HG03066 (cell line): ENCODE results near the gene COL6A2.
"Not testable (repeated sequence)": the region's sequence is repeated elsewhere in the genome, so short reads cannot be mapped to it uniquely, and the experiment has no call there.

Experiments
- ATAC-seq: cut with Tn5 transposase; IDR thresholded peaks from one replicate; pipeline ENCODE4 v1.9.1; 2021; ENCODE audit warnings: low read depth; ENCODE audit not compliant: unreplicated experiment

Gene COL6A2

GRCh38 chr21:46163380-46163779 is 65.5 kb downstream of the COL6A2 start:
- ATAC-seq = no peak

DNA sequence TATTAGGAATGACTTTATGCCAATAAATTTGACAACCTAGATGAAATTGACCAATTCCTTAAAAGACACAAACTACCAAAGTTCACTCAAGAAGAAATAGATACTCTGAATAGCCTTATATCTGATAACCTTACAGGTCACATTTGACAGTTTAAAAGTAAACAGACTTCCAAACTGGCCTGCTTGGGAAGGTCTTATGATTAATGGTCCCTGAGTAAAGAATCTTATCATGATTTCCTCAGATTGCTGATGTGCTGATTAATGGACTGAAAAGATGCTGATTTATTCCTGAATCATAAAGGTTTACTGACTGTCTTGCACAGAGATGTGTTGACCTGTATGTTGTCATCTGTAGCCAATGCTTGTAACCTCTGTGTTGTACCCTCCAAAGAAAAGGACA is 67.2 kb downstream of the COL6A2 start:
- no peak for ATAC-seq

GRCh38 chr21:46168238-46168637 is 70.3 kb downstream of the COL6A2 start:
- no peak for ATAC-seq

- ATAC-seq = no peak
These were observed 70.9 kb downstream of the COL6A2 start for GRCh38 chr21:46168659-46169386.

DNA sequence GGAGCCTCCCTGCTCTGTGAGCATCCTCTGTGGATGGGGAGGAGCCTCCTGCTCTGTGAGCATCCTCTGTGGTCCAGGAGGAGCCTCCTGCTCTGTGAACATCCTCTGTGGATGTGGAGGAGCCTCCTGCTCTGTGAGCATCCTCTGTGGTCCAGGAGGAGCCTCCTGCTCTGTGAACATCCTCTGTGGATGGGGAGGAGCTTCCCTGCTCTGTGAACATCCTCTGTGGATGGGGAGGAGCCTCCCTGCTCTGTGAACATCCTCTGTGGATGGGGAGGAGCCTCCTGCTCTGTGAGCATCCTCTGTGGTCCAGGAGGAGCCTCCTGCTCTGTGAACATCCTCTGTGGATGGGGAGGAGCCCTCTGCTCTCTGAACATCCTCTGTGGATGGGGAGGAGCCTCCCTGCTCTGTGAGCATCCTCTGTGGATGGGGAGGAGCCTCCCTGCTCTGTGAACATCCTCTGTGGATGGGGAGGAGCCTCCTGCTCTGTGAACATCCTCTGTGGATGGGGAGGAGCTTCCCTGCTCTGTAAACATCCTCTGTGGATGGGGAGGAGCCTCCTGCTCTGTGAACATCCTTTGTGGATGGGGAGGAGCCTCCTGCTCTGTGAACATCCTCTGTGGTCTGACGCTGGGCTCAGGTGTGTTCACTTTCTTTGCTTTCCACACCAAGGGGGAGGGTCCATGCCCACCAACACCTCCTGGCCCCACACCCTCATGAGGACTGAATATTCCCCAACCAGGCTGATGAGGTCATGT is 72.7 kb downstream of the COL6A2 start:
- ATAC-seq = not testable (repeated sequence)

GRCh38 chr21:46171585-46171984 is 73.7 kb downstream of the COL6A2 start:
- ATAC-seq = no peak

DNA sequence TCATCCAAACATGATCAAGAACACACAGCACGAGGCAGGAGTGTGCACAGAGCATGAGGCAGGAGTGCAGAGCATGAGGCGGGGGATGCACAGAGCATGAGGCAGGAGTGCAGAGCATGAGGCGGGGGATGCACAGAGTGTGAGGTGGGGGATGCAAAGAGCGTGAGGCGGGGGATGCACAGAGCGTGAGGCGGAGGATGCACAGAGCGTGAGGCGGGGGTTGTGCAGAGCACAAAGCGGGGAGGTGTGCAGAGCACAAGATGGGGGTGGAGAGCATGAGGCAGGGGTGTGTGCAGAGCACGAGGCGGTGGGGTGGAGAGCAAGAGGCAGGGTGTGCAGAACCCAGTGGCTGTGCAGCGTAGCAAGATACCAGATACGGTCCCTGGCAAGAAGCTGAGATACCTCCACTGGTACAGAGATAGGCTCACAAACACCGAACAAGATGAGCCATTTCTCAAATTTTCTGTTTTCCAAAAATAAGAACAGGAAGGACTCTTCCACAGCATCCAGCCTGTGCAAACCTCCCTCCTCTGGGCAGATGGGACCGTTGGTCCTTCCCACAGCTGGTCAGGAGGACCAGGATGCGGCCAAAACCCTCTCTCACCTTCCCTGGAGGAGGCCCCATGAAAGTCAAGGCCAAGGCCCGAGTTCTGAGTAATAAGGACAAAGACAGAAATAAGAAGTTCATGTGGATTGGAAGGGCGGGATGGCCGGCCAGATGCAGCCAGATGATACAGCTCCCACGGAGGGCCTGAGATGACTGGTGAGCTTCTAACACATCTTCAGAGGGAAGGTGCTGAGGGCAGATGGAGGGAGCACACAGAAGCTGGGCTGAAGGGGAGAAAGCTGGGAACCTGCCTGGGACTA is 74.3 kb downstream of the COL6A2 start:
- no peak for ATAC-seq

GRCh38 chr21:46172863-46173528 is 75.1 kb downstream of the COL6A2 start:
- no peak for ATAC-seq

DNA sequence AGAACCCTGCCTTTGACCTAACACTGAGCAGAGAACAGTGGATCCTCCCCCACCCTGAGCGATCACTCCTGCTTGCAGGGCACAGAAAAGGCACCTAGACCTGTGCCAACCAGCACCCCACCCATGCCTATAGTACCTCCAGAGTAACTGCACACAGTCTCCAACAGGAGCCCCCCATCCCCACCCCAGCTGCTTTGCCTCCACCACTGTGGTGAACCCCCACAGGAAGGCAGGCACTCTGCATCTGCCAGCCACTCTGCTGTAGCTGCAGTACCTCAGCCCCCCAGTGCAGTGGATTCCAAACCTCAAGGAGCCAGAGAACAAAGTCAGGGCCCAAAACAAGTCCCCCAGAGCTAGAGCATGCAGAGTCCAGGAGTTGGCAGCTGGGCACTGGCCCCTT is 75.7 kb downstream of the COL6A2 start:
- ATAC-seq = no peak

GRCh38 chr21:46176443-46177129 is 78.7 kb downstream of the COL6A2 start:
- not testable (repeated sequence) for ATAC-seq

- no peak for ATAC-seq
These were observed 81.0 kb downstream of the COL6A2 start for GRCh38 chr21:46178961-46179360.
